Endothelial cell (in vitro differentiated cells): ENCODE results near the gene A4GALT. TPM values are rescaled to one million over a fixed set of nuclear protein-coding genes. Genes with fewer than 3 reads are reported as not detected.

Experiments
- DNase-seq: peaks from one replicate; pipeline ENCODE4 v3.0.0; 2021; ENCODE audit warnings: low spot score
- H3K27ac Mint-ChIP-seq: one replicate; pipeline ENCODE4 v1.8.0; 2021; ENCODE audit warnings: mixed read lengths, inconsistent platforms; ENCODE audit not compliant: unreplicated experiment
- H3K27me3 Mint-ChIP-seq: one replicate; pipeline ENCODE4 v1.8.0; 2021; ENCODE audit warnings: mild to moderate bottlenecking, moderate library complexity, mixed read lengths, inconsistent platforms; ENCODE audit not compliant: unreplicated experiment
- H3K36me3 Mint-ChIP-seq: one replicate; pipeline ENCODE4 v1.8.0; 2021; ENCODE audit warnings: mild to moderate bottlenecking, low read depth, mixed read lengths, inconsistent platforms; ENCODE audit not compliant: unreplicated experiment
- H3K4me1 Mint-ChIP-seq: one replicate; pipeline ENCODE4 v1.8.0; 2021; ENCODE audit warnings: mild to moderate bottlenecking, mixed read lengths, inconsistent platforms; ENCODE audit not compliant: unreplicated experiment
- H3K4me3 Mint-ChIP-seq: one replicate; pipeline ENCODE4 v1.8.0; 2021; ENCODE audit warnings: mild to moderate bottlenecking, mixed read lengths, inconsistent platforms; ENCODE audit not compliant: unreplicated experiment
- H3K9me3 Mint-ChIP-seq: one replicate; pipeline ENCODE4 v1.8.0; 2021; ENCODE audit warnings: mixed read lengths, inconsistent platforms; ENCODE audit not compliant: unreplicated experiment
- total RNA-seq: library from RNA; stranded (reverse); fragmentation: NEBNext Ultra II Directional; extraction: Animal tissue kit (Norgen Biotek cat#: 25700); gene quantifications from one replicate; pipeline ENCODE4 v1.2.1, GENCODE V29; 2021; ENCODE audit not compliant: unreplicated experiment
- TF ChIP-seq, protein P1 (sequence below): fragments of 200-600 bp; sonication (generic); IDR thresholded peaks from one replicate; pipeline ENCODE4 v1.5.0; 2021; ENCODE audit warnings: antibody characterized with exemption; ENCODE audit not compliant: unreplicated experiment

A4GALT gene
- total RNA-seq, 1 donor from 2014 or later: 5.3 TPM

DNA sequence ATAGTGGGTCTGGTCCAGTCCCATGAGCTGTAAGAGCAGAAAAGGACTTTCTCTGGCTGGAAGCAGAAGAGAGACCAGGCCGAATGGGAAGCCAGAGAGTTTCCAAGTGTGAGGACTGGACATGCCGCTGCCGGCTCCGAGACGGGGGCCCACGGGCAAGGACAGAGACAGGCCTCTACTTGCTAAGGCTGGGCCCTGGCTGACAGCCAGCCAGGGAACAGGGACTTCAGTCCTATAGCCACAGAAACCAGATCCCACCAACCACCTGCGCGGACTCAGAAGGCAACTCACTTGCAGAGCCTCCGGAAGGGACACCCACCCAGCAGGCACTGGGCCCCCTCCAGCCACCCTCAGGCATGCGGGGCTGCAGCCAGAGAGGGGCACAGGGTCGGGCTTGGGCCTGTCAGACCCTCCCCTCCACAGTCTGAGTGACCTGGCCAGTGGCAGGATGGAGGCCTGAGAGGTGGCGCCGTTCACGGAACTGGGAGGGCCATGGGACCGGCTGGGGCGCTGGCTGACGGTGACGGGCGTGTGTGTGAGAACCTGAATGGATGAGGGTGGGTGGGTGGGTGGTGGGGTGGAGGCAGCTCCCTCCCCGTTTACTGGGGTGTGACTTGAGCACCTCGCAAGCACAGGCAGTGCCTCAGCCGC lies 47.8 kb upstream of the A4GALT start:
- TF ChIP-seq, protein P1, sequence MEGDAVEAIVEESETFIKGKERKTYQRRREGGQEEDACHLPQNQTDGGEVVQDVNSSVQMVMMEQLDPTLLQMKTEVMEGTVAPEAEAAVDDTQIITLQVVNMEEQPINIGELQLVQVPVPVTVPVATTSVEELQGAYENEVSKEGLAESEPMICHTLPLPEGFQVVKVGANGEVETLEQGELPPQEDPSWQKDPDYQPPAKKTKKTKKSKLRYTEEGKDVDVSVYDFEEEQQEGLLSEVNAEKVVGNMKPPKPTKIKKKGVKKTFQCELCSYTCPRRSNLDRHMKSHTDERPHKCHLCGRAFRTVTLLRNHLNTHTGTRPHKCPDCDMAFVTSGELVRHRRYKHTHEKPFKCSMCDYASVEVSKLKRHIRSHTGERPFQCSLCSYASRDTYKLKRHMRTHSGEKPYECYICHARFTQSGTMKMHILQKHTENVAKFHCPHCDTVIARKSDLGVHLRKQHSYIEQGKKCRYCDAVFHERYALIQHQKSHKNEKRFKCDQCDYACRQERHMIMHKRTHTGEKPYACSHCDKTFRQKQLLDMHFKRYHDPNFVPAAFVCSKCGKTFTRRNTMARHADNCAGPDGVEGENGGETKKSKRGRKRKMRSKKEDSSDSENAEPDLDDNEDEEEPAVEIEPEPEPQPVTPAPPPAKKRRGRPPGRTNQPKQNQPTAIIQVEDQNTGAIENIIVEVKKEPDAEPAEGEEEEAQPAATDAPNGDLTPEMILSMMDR: no peak
- Mint-ChIP-seq H3K36me3 (no peaks in the 10 kb centered on the region), H3K9me3 (no peaks in the 10 kb centered on the region), H3K4me1 (no peaks in the 10 kb centered on the region), H3K27me3 (peaks cover 10% of the 10 kb centered on the region), H3K27ac (no peak overlapping the region), H3K4me3 (no peak overlapping the region)
- DNase-seq: no peak

DNA sequence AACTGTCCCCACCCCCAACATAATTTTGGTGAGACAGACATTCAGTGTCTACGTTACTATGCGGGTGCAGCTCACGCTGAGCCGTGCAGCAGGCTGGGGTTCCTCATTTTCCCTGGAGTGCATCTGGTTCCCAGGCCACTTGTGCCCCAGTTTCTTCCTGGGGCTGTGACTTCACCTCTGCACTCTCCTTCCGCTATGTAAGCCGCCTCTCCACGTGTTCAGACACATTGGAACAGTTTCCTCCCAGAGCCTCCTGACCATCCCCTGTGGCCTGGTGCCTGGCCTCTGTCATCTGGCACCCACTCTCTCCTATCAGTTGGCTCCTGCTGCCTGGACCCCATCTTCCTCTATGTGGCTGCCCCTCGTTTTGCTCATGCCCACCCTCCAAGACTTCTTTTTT lies 46.2 kb upstream of the A4GALT start:
- Mint-ChIP-seq H3K4me3 (no peak overlapping the region), H3K27ac (no peak overlapping the region), H3K27me3 (peaks cover 10% of the 10 kb centered on the region), H3K9me3 (no peaks in the 10 kb centered on the region), H3K4me1 (no peaks in the 10 kb centered on the region), H3K36me3 (no peaks in the 10 kb centered on the region)
- TF ChIP-seq, protein P1: no peak
- no peak for DNase-seq

DNA sequence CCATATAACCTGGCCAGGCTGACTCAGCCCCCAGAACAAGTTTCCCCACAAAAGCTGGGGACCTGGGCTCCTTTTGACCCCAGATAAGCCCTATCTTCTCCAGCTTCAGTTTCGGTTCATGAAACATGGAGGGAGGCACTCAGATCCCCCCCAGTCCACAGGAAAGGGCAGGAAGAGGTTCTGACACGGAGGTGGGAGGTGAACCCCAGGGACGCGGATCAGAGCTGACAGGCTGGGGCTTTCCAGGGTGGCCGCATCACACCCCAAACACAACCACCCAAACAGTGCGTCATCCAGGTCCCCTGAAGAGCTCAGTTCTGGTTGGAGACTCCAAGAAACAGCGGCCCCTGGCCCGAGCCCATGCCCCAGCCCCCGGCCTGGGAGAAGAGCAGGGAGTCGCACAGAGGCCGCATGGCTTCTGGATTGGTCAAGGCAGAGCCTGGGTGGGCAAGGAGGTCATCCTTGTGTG lies 44.3 kb upstream of the A4GALT start:
- H3K4me3 Mint-ChIP-seq: no peak overlapping the region
- DNase-seq: no peak
- H3K27me3 Mint-ChIP-seq: peaks cover 10% of the 10 kb centered on the region
- no peaks in the 10 kb centered on the region for H3K9me3 Mint-ChIP-seq
- TF ChIP-seq, protein P1: no peak
- no peaks in the 10 kb centered on the region for H3K36me3 Mint-ChIP-seq
- H3K4me1 Mint-ChIP-seq: no peaks in the 10 kb centered on the region
- H3K27ac Mint-ChIP-seq: no peak overlapping the region

DNA sequence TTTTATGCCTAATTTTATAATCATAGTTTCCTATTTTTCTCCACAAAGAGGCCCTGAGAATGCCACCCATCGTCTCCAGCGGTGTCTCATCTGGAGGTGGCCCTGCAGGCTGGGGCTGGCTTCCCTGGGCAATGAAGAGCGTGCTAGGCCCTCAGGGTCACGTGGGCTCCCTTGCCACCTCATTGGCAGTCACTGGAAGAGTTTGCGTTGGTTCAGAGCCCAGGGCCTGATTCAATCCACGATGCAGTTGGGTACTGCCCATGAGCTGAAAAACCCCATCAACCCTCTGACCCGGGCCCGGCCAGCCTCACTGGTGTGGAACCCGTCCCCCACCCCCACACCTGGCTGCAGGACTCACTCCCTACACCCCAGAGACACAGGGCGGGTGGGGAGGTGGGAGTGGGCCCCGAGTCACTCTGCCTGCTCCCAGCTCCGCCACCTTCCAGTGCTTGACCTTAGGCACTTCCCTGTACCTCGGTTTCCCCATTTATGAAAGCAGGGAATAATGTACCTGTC lies 43.4 kb upstream of the A4GALT start:
- Mint-ChIP-seq H3K9me3 (no peaks in the 10 kb centered on the region), H3K36me3 (no peaks in the 10 kb centered on the region), H3K4me1 (no peaks in the 10 kb centered on the region), H3K4me3 (no peak overlapping the region), H3K27me3 (peaks cover 11% of the 10 kb centered on the region), H3K27ac (no peak overlapping the region)
- TF ChIP-seq, protein P1: no peak
- no peak for DNase-seq

DNA sequence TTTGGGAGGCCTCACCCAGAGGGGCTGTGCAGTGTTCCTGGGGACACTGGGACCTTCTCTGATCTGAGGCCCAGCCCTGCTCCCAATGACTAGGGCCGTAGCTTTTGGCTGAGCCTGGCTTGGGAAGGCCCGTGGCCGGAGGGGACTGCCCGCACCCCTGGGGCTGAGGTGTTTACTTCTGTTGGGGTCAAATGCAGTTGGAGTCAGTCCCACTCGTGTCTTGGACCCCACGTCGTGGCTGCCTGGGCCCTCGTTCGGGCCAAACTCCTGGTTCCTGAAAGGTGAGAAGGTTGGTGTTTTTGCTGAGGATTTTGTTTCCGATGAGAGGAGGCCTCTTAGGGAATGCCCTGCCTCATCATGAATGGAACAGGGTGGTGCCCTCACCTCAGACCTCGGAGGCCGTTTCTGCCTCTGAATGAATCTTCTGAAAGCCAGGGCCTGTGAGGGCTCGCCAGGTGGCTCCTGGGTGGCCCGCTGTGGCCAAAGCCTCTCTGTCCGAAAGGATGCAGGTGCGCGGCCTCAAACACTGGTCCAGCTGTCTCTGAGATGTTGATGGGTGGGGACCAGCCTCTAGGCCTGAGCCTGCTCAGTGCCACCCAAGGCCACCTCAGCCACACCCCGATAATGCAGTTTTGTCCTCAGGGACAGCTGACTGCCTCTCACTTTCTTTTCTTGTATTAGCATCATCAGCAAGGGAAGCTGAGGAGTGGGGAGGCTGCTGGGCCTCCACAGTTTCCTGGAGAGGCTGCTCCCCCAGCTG lies 40.3 kb upstream of the A4GALT start:
- Mint-ChIP-seq H3K4me1 (no peaks in the 10 kb centered on the region), H3K9me3 (no peaks in the 10 kb centered on the region), H3K27ac (no peak overlapping the region), H3K36me3 (no peaks in the 10 kb centered on the region), H3K4me3 (no peak overlapping the region), H3K27me3 (peaks cover 7% of the 10 kb centered on the region)
- DNase-seq: no peak
- TF ChIP-seq, protein P1: no peak
